Peyer's patch (tissue), 4 donors: Measurements from ENCODE around the gene KLHL18.

ENCODE experiments used
- POLR2A ChIP-seq, 2 donors: fragments of 450-650 bp; IDR thresholded peaks; one replicate each; pipeline ENCODE4 v1.5.1; 2017; ENCODE audit warnings: antibody characterized with exemption in 2 of 2, mild to moderate bottlenecking in 2 of 2, moderate library complexity in 2 of 2
- TF ChIP-seq, protein P1 (sequence below), 6 experiments: fragments of 450-650 bp in 4 of 6; fragments of 200-600 bp in 2 of 6; sonication (generic) in 1 of 6; IDR thresholded peaks; one replicate each; pipeline ENCODE4 v1.5.1; 2017 to 2019; ENCODE audit warnings: antibody characterized with exemption in 6 of 6, mild to moderate bottlenecking in 3 of 6, moderate library complexity in 1 of 6

DNA sequence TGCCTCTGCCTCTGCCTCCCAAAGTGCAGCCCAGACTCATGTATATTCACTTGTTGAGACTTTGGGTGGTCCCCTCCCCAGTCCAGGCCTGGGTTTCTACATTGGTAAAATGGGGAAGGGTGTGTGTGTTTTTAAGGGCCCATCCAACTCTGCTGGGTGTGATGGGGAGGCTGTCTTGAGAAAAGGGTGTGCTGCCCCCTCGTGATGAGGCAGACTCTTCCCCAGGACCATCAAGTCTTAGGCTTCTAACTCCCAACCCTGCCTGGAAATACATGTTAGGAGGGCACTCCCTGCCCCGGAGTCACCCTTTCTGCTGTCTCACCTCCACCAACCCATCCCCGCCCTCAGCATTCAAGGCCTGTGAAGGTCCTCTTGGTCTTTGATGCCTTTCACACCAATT is 93.6 kb downstream of the KLHL18 start:
- TF ChIP-seq, protein P1, sequence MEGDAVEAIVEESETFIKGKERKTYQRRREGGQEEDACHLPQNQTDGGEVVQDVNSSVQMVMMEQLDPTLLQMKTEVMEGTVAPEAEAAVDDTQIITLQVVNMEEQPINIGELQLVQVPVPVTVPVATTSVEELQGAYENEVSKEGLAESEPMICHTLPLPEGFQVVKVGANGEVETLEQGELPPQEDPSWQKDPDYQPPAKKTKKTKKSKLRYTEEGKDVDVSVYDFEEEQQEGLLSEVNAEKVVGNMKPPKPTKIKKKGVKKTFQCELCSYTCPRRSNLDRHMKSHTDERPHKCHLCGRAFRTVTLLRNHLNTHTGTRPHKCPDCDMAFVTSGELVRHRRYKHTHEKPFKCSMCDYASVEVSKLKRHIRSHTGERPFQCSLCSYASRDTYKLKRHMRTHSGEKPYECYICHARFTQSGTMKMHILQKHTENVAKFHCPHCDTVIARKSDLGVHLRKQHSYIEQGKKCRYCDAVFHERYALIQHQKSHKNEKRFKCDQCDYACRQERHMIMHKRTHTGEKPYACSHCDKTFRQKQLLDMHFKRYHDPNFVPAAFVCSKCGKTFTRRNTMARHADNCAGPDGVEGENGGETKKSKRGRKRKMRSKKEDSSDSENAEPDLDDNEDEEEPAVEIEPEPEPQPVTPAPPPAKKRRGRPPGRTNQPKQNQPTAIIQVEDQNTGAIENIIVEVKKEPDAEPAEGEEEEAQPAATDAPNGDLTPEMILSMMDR (IDR thresholded peaks at IDR 0.05): no peak
- TF ChIP-seq POLR2A (IDR thresholded peaks at IDR 0.05): no peak
